Immature natural killer cell (primary cell): ENCODE results near the gene MADCAM1. TPM values are rescaled to one million over a fixed set of nuclear protein-coding genes. Genes with fewer than 3 reads are reported as not detected.

ENCODE experiments used
- DNase-seq, 3 donors: peaks; one replicate each; pipeline ENCODE4 v3.0.0; 2022; ENCODE audit warnings: mixed read lengths in 1 of 3
- H3K27ac Mint-ChIP-seq, 6 donors: one replicate each; pipeline ENCODE4 v1.8.0; 2020; ENCODE audit warnings: mixed read lengths in 6 of 6, mild to moderate bottlenecking in 5 of 6, inconsistent platforms in 4 of 6, moderate library complexity in 3 of 6
- H3K27me3 Mint-ChIP-seq, 3 donors: one replicate each; pipeline ENCODE4 v1.8.0; 2020 to 2021; ENCODE audit warnings: low read depth in 3 of 3, mild to moderate bottlenecking in 3 of 3, mixed read lengths in 3 of 3, moderate library complexity in 3 of 3, inconsistent platforms in 1 of 3
- H3K36me3 Mint-ChIP-seq, 3 donors: one replicate each; pipeline ENCODE4 v1.8.0; 2020; ENCODE audit warnings: mixed read lengths in 3 of 3, inconsistent platforms in 2 of 3, mild to moderate bottlenecking in 2 of 3
- H3K4me1 Mint-ChIP-seq, 2 donors: one replicate each; pipeline ENCODE4 v1.8.0; 2020; ENCODE audit warnings: inconsistent platforms in 2 of 2, mild to moderate bottlenecking in 2 of 2, mixed read lengths in 2 of 2, moderate library complexity in 1 of 2
- H3K4me3 Mint-ChIP-seq, 5 donors: one replicate each; pipeline ENCODE4 v1.8.0; 2020; ENCODE audit warnings: mild to moderate bottlenecking in 5 of 5, mixed read lengths in 5 of 5, inconsistent platforms in 3 of 5, moderate library complexity in 3 of 5
- H3K9me3 Mint-ChIP-seq, 6 donors: one replicate each; pipeline ENCODE4 v1.8.0; 2020; ENCODE audit warnings: mild to moderate bottlenecking in 6 of 6, mixed read lengths in 6 of 6, inconsistent platforms in 4 of 6, moderate library complexity in 3 of 6
- polyA plus RNA-seq, 3 donors: library from polyadenylated mRNA; unstranded; fragments of 300-500 nt; fragmentation: Illumina TruSeq; gene quantifications; one replicate each; pipeline ENCODE4 v1.2.3, GENCODE V29; 2021

Gene MADCAM1
- polyA plus RNA-seq, 3 donors from 2014 or later: 0.30 TPM; not detected in 2

DNA sequence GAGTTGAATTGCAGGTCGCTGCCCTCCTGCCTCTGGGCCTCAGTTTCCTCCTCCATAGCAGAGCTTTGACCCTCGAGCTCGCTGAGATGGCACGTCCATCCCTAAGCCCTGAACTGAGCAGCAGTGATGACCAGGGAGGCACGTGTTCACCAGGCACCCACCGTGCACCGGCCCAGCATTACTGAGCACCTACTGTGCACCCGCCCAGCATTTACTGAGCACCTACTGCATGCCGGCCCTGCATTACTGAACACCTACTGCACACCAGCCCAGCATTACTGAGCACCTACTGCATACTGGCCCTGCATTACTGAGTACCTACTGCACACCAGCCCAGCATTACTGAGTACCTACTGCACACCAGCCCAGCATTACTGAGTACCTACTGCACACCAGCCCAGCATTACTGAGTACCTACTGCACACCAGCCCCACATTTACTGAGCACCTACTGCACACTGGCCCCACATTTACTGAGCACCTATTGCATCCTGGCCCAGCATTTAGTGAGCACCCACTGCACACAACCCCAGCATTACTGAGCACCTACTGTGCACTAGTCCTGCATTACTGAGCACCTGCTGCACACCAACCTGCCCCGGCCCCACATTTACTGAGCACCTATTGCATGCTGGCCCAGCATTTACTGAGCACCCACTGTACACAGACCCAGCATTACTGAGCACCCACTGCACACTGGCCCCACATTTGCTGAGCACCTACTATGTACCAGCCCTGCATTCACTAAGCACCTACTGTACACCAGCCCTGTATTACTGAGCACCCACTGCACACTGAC lies 17.3 kb downstream of the MADCAM1 start:
- peaks cover 0 to 2% (median 0%) of the 10 kb centered on the region in 6 donors for H3K9me3 Mint-ChIP-seq
- peaks cover 12 to 24% (median 15%) of the 10 kb centered on the region in 3 donors for H3K27me3 Mint-ChIP-seq
- peak overlapping the region in 5 of 6 donors; percentile 34 to 73 (median 64) for H3K27ac Mint-ChIP-seq
- no peak for DNase-seq
- H3K36me3 Mint-ChIP-seq: no peaks in the 10 kb centered on the region
- H3K4me3 Mint-ChIP-seq: peak overlapping the region in 1 of 5 donors; percentile 15
- peaks cover 32 to 42% of the 10 kb centered on the region in 2 donors for H3K4me1 Mint-ChIP-seq

DNA sequence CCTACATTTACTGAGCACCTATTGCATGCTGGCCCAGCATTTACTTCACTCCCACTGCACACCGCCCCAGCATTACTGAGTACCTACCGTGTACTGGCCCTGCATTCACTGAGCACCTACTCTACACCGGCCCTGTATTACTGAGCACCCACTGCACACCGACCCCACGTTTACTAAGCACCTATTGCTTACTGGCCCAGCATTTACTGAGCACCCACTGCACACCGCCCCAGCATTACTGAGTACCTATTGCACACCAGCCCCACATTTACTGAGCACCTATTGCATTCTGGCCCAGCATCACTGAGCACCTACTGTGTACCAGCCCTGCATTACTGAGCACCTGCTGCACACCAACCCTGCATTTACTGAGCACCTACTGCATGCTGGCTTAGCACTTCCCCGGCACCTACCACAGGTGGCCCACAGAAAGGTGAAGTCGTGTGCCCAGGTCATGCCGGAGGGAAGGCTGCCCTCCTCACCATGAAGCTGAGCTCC lies 17.9 kb downstream of the MADCAM1 start:
- Mint-ChIP-seq H3K4me3 (peak overlapping the region in 1 of 5 donors; percentile 2), H3K9me3 (peaks cover 0 to 2% (median 0%) of the 10 kb centered on the region in 6 donors), H3K4me1 (peaks cover 26 to 36% of the 10 kb centered on the region in 2 donors), H3K27ac (peak overlapping the region in 4 of 6 donors; percentile 37 to 73 (median 62)), H3K27me3 (peaks cover 12 to 21% (median 15%) of the 10 kb centered on the region in 3 donors), H3K36me3 (no peaks in the 10 kb centered on the region)
- DNase-seq: no peak

DNA sequence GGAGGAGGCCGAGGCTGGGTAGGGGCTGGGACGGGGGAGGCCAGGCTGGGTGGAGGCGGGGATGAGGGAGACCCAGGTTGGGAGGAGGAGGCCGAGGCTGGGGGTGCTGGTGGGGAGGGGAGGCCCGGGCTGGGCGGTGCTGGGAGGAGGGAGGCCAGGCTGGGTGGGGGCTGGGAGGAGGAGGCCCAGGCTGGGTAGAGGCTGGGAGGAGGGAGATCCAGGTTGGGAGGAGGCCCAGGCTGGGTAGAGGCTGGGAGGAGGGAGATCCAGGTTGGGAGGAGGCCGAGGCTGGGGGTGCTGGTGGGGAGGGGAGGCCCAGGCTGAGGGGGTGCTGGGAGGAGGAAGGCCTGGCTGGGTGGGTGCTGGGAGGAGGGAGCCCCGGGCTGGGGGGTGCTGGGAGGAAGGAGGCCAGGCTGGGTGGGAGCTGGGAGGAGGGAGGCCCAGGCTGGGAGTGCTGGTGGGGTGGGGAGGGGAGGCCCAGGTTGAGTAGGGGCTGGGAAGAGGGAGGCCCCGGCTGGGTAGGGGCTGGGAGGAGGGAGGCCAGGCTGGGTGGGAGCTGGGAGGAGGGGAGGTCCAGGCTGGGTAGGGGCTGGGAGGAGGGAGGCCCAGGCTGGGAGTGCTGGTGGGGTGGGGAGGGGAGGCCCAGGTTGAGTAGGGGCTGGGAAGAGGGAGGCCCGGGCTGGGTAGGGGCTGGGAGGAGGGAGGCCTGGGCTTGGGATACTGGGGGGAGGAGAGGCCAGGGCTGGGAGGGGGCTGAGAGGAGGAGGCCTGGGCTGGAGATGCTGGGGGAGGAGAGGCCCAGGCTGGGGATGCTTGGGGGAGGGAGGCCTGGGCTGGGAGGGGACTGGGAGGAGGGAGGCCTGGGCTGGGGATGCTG lies 21.7 kb downstream of the MADCAM1 start:
- no peak for DNase-seq
- H3K36me3 Mint-ChIP-seq: no peaks in the 10 kb centered on the region
- H3K27ac Mint-ChIP-seq: no peak overlapping the region
- H3K9me3 Mint-ChIP-seq: peaks cover 0 to 2% (median 0%) of the 10 kb centered on the region in 6 donors
- peaks cover 3 to 7% (median 7%) of the 10 kb centered on the region in 3 donors for H3K27me3 Mint-ChIP-seq
- no peak overlapping the region for H3K4me3 Mint-ChIP-seq
- H3K4me1 Mint-ChIP-seq: peaks cover 6 to 14% of the 10 kb centered on the region in 2 donors

DNA sequence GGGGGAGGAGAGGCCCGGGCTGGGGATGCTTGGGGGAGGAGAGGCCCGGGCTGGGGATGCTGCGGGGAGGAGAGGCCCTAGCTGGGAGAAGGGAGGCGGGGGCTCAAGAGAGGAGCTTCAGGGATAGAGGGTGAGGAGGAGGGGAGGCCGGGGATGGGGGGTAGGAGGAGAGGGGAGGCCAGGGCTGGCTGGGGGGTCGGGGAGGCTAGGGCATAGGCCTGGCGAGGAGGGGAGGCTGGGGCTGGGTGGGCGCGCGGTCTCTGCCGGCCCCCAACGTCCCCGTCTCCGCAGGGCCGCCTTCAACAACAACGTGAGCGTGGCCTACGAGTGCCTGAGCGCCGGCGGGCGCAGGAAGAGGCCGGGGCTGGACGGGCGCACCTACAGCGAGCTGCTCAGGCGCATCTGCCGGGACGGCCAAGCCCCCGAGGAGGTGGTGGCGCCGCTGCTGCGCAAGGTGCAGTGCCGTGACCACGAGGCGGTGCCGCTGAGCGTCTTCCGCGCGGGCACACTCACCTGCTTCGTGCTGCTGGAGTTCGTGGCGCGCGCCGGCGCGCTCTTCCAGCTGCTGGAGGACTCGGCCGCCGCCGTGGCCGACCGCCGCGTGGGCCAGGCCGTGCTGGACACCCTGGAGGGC lies 22.4 kb downstream of the MADCAM1 start:
- DNase-seq: peak in 2 of 3 donors; percentile 31 to 33
- H3K4me3 Mint-ChIP-seq: no peak overlapping the region
- no peak overlapping the region for H3K27ac Mint-ChIP-seq
- H3K9me3 Mint-ChIP-seq: peaks cover 0 to 2% (median 0%) of the 10 kb centered on the region in 6 donors
- peaks cover 3 to 7% (median 7%) of the 10 kb centered on the region in 3 donors for H3K27me3 Mint-ChIP-seq
- H3K4me1 Mint-ChIP-seq: peaks cover 6 to 14% of the 10 kb centered on the region in 2 donors
- H3K36me3 Mint-ChIP-seq: no peaks in the 10 kb centered on the region

DNA sequence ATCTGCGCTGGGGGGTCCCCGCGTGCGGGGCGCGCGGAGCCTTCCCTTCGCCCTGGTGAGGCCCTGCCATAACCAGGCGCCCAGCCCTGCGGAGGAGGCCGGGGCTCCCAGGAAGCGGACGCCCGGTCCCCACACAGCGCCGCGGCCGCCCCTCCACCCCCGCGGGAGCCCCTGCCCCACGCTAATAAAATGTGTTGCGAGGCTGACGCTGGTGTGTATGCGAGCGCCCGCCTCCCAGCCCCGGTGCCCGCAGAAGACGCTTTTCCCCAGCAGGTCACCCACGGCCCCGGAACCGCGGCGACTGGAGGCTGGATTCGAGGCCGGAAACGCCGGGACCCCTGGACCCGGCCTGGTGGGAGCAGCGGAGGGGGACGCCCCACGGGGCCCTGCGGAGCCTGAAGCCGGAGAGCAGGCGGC lies 23.2 kb downstream of the MADCAM1 start:
- peaks cover 0 to 2% (median 0%) of the 10 kb centered on the region in 6 donors for H3K9me3 Mint-ChIP-seq
- no peaks in the 10 kb centered on the region for H3K36me3 Mint-ChIP-seq
- peaks cover 0 to 8% (median 7%) of the 10 kb centered on the region in 3 donors for H3K27me3 Mint-ChIP-seq
- H3K27ac Mint-ChIP-seq: no peak overlapping the region
- peaks cover 0 to 9% of the 10 kb centered on the region in 2 donors for H3K4me1 Mint-ChIP-seq
- DNase-seq: no peak
- H3K4me3 Mint-ChIP-seq: no peak overlapping the region

DNA sequence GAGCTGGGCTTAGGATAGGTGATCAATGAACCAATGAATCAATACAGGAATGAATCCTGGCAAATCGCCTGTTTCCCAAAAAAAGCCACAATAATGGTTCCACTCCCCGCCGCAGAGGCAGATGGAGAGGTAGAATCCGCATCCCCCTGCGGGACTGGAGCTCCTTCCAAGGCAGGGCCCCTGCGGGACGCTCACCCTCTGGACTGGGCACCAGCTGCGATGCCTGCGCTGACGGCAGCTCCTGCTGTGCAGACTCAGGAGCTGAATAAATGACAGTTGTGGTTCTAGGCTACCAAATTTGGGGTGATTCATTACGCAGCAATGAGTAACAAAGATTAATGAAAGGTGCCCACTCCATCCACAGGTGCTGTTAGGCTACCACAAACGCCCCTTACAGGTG lies 26.4 kb downstream of the MADCAM1 start:
- Mint-ChIP-seq H3K4me3 (no peak overlapping the region), H3K4me1 (peaks cover 0 to 2% of the 10 kb centered on the region in 2 donors), H3K27me3 (peaks cover 0 to 7% (median 4%) of the 10 kb centered on the region in 3 donors), H3K9me3 (no peaks in the 10 kb centered on the region), H3K36me3 (no peaks in the 10 kb centered on the region), H3K27ac (no peak overlapping the region)
- no peak for DNase-seq

DNA sequence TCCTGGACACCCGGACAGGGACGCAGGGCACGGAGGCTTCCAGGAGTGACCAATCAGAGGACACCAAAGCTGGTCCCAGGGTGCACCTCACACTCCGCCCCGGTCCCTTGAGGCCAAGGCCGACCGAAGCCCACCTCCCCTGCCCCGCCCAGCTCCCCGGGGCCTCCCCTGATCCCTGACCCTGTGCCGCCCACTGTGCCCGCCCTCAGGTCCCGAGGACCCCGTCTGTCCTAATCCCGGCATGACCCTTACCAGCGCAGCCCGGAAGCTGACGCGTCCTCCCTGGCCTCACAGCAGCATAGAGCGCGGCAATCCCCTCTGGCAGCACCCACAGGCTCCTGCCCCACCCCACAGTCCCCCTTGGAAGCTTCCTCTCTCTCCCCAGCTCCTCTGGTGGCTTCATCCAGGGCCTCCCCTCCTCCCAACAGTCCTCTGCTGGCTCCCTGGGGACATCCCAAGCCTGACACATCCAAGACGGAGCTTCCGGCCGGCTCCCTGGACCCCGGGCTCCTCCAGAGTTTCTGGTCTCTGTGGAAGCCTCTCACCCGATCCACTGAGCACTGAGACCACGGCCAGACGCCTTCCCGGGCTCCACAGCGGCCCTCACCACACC lies 27.9 kb downstream of the MADCAM1 start:
- no peak overlapping the region for H3K4me3 Mint-ChIP-seq
- H3K4me1 Mint-ChIP-seq: peaks cover 0 to 3% of the 10 kb centered on the region in 2 donors
- H3K27ac Mint-ChIP-seq: no peak overlapping the region
- DNase-seq: no peak
- no peaks in the 10 kb centered on the region for H3K9me3 Mint-ChIP-seq
- H3K27me3 Mint-ChIP-seq: peaks cover 4 to 9% (median 5%) of the 10 kb centered on the region in 3 donors
- no peaks in the 10 kb centered on the region for H3K36me3 Mint-ChIP-seq

DNA sequence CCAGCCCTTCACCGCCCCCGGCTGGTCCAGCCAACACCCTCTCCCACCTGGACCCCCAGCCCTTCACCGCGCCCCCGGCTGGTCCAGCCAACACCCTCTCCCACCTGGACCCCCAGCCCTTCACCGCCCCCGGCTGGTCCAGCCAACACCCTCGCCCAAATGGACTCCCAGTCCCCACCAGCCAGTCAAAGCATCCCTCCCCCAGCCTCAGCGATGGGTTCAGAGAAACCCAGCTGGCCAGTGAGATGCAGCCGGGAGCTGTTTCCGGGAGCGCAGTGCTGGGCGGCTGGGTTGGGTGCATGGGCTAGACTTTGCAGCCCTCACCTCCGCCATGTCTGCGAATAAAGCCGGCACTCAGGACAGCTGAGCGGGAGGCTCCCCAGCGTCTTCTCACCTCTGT lies 28.7 kb downstream of the MADCAM1 start:
- Mint-ChIP-seq H3K4me1 (peaks cover 0 to 4% of the 10 kb centered on the region in 2 donors), H3K4me3 (no peak overlapping the region), H3K27ac (no peak overlapping the region), H3K27me3 (peaks cover 4 to 9% (median 5%) of the 10 kb centered on the region in 3 donors), H3K9me3 (no peaks in the 10 kb centered on the region), H3K36me3 (no peaks in the 10 kb centered on the region)
- no peak for DNase-seq

DNA sequence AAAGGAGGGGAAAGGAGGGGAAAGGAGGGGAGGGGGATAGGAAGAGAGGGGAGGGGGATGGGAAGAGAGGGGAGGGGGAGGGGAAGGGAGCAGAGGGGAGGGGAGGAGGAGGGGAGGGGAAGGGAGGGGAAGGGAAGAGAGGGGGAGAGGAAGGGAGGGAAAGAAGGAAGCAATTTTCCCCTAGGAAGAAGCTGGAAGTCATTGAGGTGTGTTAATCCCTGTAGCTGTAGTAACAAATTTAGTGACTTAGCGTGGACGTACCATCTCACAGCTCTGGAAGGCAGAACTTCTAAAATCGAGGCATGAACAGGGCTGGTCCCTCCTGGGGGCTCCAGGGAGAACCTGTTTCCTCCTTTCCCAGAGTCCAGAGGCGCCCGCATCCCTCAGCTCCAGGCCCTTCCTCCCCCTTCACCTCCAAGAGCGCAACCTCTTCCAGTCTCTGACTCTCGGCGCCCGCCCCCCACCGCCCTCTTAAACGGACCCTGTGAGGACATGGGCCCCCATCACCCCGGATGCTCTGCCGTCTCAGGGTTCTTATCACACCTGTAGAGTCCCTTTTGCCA lies 29.7 kb downstream of the MADCAM1 start:
- peaks cover 4 to 12% (median 8%) of the 10 kb centered on the region in 3 donors for H3K27me3 Mint-ChIP-seq
- H3K4me1 Mint-ChIP-seq: peaks cover 0 to 6% of the 10 kb centered on the region in 2 donors
- no peaks in the 10 kb centered on the region for H3K36me3 Mint-ChIP-seq
- peak overlapping the region in 1 of 6 donors; percentile 62 for H3K27ac Mint-ChIP-seq
- DNase-seq: no peak
- H3K4me3 Mint-ChIP-seq: no peak overlapping the region
- no peaks in the 10 kb centered on the region for H3K9me3 Mint-ChIP-seq

DNA sequence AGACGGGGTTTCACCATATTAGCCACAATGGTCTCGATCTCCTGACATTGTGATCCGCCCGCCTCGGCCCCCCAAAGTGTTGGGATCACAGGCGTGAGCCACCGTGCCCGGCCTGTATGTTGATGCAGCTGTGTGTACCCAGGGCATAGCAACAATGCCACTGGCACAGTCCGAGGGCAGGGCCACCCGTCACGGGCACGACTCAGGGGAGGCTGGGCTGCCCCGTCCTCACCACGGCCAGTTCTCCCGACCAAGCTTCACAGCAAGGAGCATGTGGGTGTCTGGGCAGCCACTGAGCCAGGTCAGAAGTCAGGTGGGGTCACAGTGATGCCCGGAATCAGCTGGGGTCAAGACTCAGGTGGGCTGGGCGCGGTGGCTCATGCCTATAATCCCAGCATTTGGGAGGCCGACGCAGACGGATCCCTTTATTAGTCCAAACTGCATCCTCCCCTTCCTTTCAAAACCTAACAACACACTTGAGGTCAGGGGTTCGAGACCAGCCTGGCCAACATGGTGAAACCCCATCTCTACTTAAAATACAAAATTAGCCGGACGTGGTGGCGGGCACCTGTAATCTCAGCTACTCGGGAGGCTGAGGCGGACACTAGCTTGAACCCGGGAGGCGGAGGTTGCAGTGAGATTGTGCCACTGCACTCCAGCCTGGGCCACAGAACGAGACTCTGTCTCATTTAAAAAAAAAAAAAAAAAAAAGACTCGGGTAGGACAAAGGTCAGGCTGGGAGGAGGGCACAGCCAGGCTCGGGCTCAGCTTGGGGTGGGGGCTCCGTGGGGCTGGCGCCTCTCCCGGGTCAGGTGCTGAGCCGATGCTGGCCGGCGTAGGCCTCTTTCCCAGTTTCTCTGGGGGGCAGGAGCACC lies 34.1 kb downstream of the MADCAM1 start:
- peaks cover 13 to 24% of the 10 kb centered on the region in 2 donors for H3K4me1 Mint-ChIP-seq
- no peaks in the 10 kb centered on the region for H3K36me3 Mint-ChIP-seq
- no peaks in the 10 kb centered on the region for H3K9me3 Mint-ChIP-seq
- peaks cover 4 to 13% (median 8%) of the 10 kb centered on the region in 3 donors for H3K27me3 Mint-ChIP-seq
- H3K4me3 Mint-ChIP-seq: peak overlapping the region; percentile 77 to 87 (median 84)
- DNase-seq: no peak
- H3K27ac Mint-ChIP-seq: peak overlapping the region; percentile 30 to 91 (median 63)

DNA sequence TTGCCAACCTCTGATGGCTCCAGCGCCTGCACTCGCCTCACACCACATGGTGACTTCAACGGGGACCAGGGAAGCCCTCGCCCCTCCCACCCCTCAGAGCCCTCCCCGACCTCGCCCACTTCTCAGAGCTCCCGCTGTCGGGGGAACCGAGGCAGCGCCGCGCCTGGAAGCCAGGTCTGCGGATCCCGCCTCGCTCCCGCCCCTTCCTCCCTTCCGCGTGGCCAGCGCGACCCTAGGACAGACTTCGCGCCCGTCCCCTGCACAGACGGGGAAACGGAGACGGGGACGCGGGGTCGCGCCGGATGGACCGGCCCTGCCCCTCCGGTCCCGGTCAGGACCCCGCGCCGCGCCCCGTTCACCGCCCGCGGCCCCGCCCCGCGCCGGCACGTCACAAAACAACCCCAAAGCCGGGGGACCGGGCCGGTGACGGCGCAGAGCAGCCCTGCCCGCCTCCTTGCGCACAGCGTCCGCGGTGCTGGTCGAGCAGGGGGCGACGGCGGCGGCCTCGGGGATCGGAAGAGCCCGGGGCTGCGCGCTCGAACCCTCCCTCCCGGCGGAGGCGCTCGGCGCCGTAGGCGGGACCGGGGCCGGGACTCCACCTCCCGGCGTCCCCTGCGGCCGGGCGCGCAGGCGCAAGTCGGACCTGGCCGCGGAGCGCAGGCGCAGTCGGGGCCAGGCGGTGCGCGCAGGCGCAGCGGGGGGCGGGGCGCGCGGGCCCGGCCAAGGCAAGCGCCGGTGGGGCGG lies 34.9 kb downstream of the MADCAM1 start:
- H3K36me3 Mint-ChIP-seq: no peaks in the 10 kb centered on the region
- H3K27ac Mint-ChIP-seq: peak overlapping the region; percentile 48 to 92 (median 84)
- peaks cover 13 to 24% of the 10 kb centered on the region in 2 donors for H3K4me1 Mint-ChIP-seq
- peaks cover 2 to 11% (median 8%) of the 10 kb centered on the region in 3 donors for H3K27me3 Mint-ChIP-seq
- peak overlapping the region; percentile 77 to 87 (median 84) for H3K4me3 Mint-ChIP-seq
- H3K9me3 Mint-ChIP-seq: no peaks in the 10 kb centered on the region
- peak; percentile 93 to 95 (median 94) for DNase-seq
